Hematopoietic multipotent progenitor cell treated with erythropoietin and hydrocortisone succinate and interleukin-3 and kit ligand, for 8 days (in vitro differentiated cells): Measurements from ENCODE around the gene ADAMTS16.

Experiments
- DNase-seq: peaks from one replicate; pipeline ENCODE4 v3.0.0-alpha.2; 2015

Gene ADAMTS16

GRCh38 chr5:5320062-5320805, 180.1 kb downstream of the ADAMTS16 start:
- DNase-seq = no peak

GRCh38 chr5:5321137-5321536, 181.0 kb downstream of the ADAMTS16 start:
- DNase-seq = no peak

GRCh38 chr5:5323551-5323950, 183.4 kb downstream of the ADAMTS16 start:
- no peak for DNase-seq

- DNase-seq = no peak
These were observed 186.1 kb downstream of the ADAMTS16 start for GRCh38 chr5:5326115-5326758.

GRCh38 chr5:5327126-5327525, 187.0 kb downstream of the ADAMTS16 start:
- no peak for DNase-seq

GRCh38 chr5:5330728-5331452, 190.8 kb downstream of the ADAMTS16 start:
- no peak for DNase-seq

- DNase-seq = no peak
These were observed 191.7 kb downstream of the ADAMTS16 start for GRCh38 chr5:5331848-5332247.

GRCh38 chr5:5332287-5332686, 192.2 kb downstream of the ADAMTS16 start:
- no peak for DNase-seq

GRCh38 chr5:5335107-5335506, 195.0 kb downstream of the ADAMTS16 start:
- DNase-seq = no peak

- DNase-seq = no peak
These were observed 195.7 kb downstream of the ADAMTS16 start for GRCh38 chr5:5335700-5336264.

GRCh38 chr5:5339257-5339656, 199.1 kb downstream of the ADAMTS16 start:
- no peak for DNase-seq

- DNase-seq = no peak
These were observed 200.1 kb downstream of the ADAMTS16 start for GRCh38 chr5:5340206-5340729.

GRCh38 chr5:5341531-5342292, 201.6 kb downstream of the ADAMTS16 start:
- DNase-seq = no peak

GRCh38 chr5:5342784-5343183, 202.7 kb downstream of the ADAMTS16 start:
- no peak for DNase-seq

- DNase-seq = no peak
These were observed 203.4 kb downstream of the ADAMTS16 start for GRCh38 chr5:5343568-5343967.

- no peak for DNase-seq
These were observed 204.0 kb downstream of the ADAMTS16 start for GRCh38 chr5:5344051-5344571.

- no peak for DNase-seq
These were observed 204.5 kb downstream of the ADAMTS16 start for GRCh38 chr5:5344606-5345005.

GRCh38 chr5:5347442-5347841, 207.3 kb downstream of the ADAMTS16 start:
- DNase-seq = no peak

- no peak for DNase-seq
These were observed 208.0 kb downstream of the ADAMTS16 start for GRCh38 chr5:5348135-5348534.

- no peak for DNase-seq
These were observed 208.4 kb downstream of the ADAMTS16 start for GRCh38 chr5:5348576-5348975.

- DNase-seq = no peak
These were observed 210.0 kb downstream of the ADAMTS16 start for GRCh38 chr5:5350101-5350500.

GRCh38 chr5:5351288-5351979, 211.3 kb downstream of the ADAMTS16 start:
- DNase-seq = no peak
